ENCODE measurements around the gene SLC1A5. TPM values are rescaled to one million over a fixed set of nuclear protein-coding genes. Genes with fewer than 3 reads are reported as not detected.
A peak's percentile ranks its signal among the peaks of the same experiment; 100 is the strongest.

SLC1A5 gene
- total RNA-seq (2013): 38.2 TPM
- polyA plus RNA-seq (10 to 100 TPM; 34.6 to 64.9 (median 57.3) TPM), polyA minus RNA-seq (31.9 and 54.1 TPM in 2 replicates), total RNA-seq (61.8 to 162 (median 129) reads per million in 11 experiments)

DNA sequence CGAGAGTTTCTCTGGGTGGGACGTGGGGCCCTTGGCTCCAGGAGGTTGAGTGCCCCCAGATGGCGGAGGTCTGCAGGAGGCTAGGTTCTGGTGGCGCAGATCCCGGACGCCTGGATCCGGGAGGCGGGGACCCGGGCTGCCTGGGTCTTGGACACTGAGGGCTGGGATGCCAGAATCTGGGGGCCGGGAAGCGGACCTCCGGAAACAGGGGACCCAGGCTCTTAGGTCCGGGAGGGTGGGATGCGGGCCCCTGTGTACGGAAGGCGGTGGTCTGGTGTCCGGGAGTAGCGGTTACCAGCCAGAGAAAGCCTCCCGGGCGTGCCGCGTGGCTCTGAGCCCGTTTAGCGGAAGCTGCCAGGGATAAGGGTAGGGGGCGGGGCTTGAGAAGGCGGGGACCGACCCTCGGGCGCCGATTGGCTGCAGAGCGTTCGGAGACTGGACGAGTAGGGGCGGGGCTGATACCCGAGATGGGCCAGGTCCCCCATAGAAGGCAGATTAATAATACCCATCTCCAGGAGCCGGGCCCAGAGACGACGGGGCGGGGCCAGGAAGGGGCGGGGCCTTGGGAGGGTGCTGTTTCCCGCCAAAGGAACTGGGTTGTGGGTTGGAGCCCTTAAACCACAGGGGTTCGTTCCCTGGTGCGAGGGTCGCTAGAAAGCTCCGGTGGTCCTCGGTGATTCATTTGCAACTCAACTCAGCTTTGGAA lies at the start of gene SLC1A5:
Gene SLC1A5 (minus strand): TSS at position 333 of the 706 bp plus-strand sequence. CDS start 629 bp downstream, outside the sequence.
- peak within 1 kb of the TSS; percentile 77 for H3K9ac ChIP-seq (ENCODE audit: insufficient read depth, low read length, poor library complexity, severe bottlenecking)
- peak within 1 kb of the TSS; percentile 72 for H2AFZ ChIP-seq (ENCODE audit: insufficient read depth, low read depth, low read length, poor library complexity, severe bottlenecking)
- Mint-ChIP-seq H3K36me3 (peaks cover 7 to 13% of the 10 kb centered on the region in 2 donors), H3K9me3 (no peaks in the 10 kb centered on the region), H3K4me1 (peaks cover 43% of the 10 kb centered on the region), H3K27me3 (ENCODE audit: low read depth in 3 of 3) (peaks cover 0 to 3% (median 3%) of the 10 kb centered on the region in 3 donors), H3K4me3 (peak within 1 kb of the TSS; percentile 95 to 97), H3K27ac (peak within 1 kb of the TSS; percentile 76 to 95 (median 93))
- DNase-seq: peak; percentile 91 to 95 (median 92)
- WGBS (ENCODE audit: insufficient coverage): 0% methylated on average over 28 of the region's 46 CpGs
- peak within 1 kb of the TSS; percentile 98 for H3K4me2 ChIP-seq (replicated peaks; ENCODE audit: extremely low read depth, low read length, poor library complexity, severe bottlenecking)
- no peak for TF ChIP-seq CTCF (IDR thresholded peaks at IDR 0.05)
- H3K27me3 ChIP-seq (ENCODE audit: control insufficient read depth in 2 of 2, insufficient read depth in 2 of 2, low read length in 2 of 2): no peaks in the 10 kb centered on the region
- peak within 1 kb of the TSS; percentile 84 to 93 (median 92) for H3K4me3 ChIP-seq (replicated peaks in 1 of 3; ENCODE audit: low read depth in 2 of 3, low read length in 3 of 3)
- peak within 1 kb of the TSS; percentile 29 to 91 for H3K27ac ChIP-seq (ENCODE audit: low read depth in 1 of 2, low read length in 2 of 2)
- H3K9me3 ChIP-seq (replicated peaks in 1 of 2; ENCODE audit: control insufficient read depth in 1 of 2, insufficient read depth in 1 of 2, low read length in 2 of 2): no peaks in the 10 kb centered on the region
- peaks cover 6 to 8% of the 10 kb centered on the region in 2 donors for H3K36me3 ChIP-seq (replicated peaks in 1 of 2; ENCODE audit: control insufficient read depth in 1 of 2, insufficient read depth in 2 of 2, low read length in 2 of 2)
- peaks cover 35 to 50% of the 10 kb centered on the region in 2 donors for H3K4me1 ChIP-seq (ENCODE audit: control insufficient read depth in 1 of 2, insufficient read depth in 2 of 2, low read length in 2 of 2)
- H3K79me2 ChIP-seq (ENCODE audit: insufficient read depth, low read length): peaks cover 50% of the 10 kb centered on the region
- intact Hi-C loops (cut with micrococcal nuclease): loop anchor here (5.0 kb wide), 2 partner anchors 64 to 324 kb away; partner anchors contain the start of genes AP2S1 (in 1 of the 2) and ZC3H4 (in 1 of the 2)
- peaks cover 46% of the 10 kb centered on the region for H4K20me1 ChIP-seq (ENCODE audit: insufficient read depth, low read length)

GRCh38 chr19:46838160-46838559 lies 49.8 kb upstream of the SLC1A5 start:
- Histone ChIP-seq H3K27ac (ENCODE audit: low read depth in 1 of 2, low read length in 2 of 2) (no peak overlapping the region), H3K9ac (ENCODE audit: insufficient read depth, low read length, poor library complexity, severe bottlenecking) (no peak overlapping the region), H3K4me3 (replicated peaks in 1 of 3; ENCODE audit: low read depth in 2 of 3, low read length in 3 of 3) (no peak overlapping the region), H3K79me2 (ENCODE audit: insufficient read depth, low read length) (peaks cover under 1% of the 10 kb centered on the region), H4K20me1 (ENCODE audit: insufficient read depth, low read length) (peaks cover 24% of the 10 kb centered on the region), H3K36me3 (replicated peaks in 1 of 2; ENCODE audit: control insufficient read depth in 1 of 2, insufficient read depth in 2 of 2, low read length in 2 of 2) (peaks cover 44 to 63% of the 10 kb centered on the region in 2 donors), H3K4me1 (ENCODE audit: control insufficient read depth in 1 of 2, insufficient read depth in 2 of 2, low read length in 2 of 2) (no peaks in the 10 kb centered on the region), H3K4me2 (replicated peaks; ENCODE audit: extremely low read depth, low read length, poor library complexity, severe bottlenecking) (no peak overlapping the region), H3K9me3 (replicated peaks in 1 of 2; ENCODE audit: control insufficient read depth in 1 of 2, insufficient read depth in 1 of 2, low read length in 2 of 2) (no peaks in the 10 kb centered on the region), H2AFZ (ENCODE audit: insufficient read depth, low read depth, low read length, poor library complexity, severe bottlenecking) (no peak overlapping the region), H3K27me3 (ENCODE audit: control insufficient read depth in 2 of 2, insufficient read depth in 2 of 2, low read length in 2 of 2) (no peaks in the 10 kb centered on the region)
- H3K4me1 Mint-ChIP-seq: peaks cover 5% of the 10 kb centered on the region
- H3K4me3 Mint-ChIP-seq: no peak overlapping the region
- peaks cover 0 to 2% (median 0%) of the 10 kb centered on the region in 7 donors for H3K9me3 Mint-ChIP-seq
- peaks cover 0 to 2% (median under 1%) of the 10 kb centered on the region in 3 donors for H3K27me3 Mint-ChIP-seq (ENCODE audit: low read depth in 3 of 3)
- H3K36me3 Mint-ChIP-seq: peaks cover 47 to 58% of the 10 kb centered on the region in 2 donors
- no peak for TF ChIP-seq CTCF (IDR thresholded peaks at IDR 0.05)
- no peak for DNase-seq
- H3K27ac Mint-ChIP-seq: no peak overlapping the region
- WGBS (ENCODE audit: insufficient coverage): 86% methylated on average over 20 of the region's 20 CpGs
- intact Hi-C loops (cut with micrococcal nuclease): no loop called here

Data from CD14-positive monocyte (primary cell).